Middle frontal gyrus (tissue), 1 donor: ENCODE measurements around the gene RNF128.
"Not testable (repeated sequence)": the region's sequence is repeated elsewhere in the genome, so short reads cannot be mapped to it uniquely, and the experiment has no call there.

Experiments used
- DNase-seq: peaks from one replicate; pipeline ENCODE4 v3.0.0-alpha.2; 2015; ENCODE audit warnings: low spot score; ENCODE audit errors: extremely low spot score

The RNF128 gene

DNA sequence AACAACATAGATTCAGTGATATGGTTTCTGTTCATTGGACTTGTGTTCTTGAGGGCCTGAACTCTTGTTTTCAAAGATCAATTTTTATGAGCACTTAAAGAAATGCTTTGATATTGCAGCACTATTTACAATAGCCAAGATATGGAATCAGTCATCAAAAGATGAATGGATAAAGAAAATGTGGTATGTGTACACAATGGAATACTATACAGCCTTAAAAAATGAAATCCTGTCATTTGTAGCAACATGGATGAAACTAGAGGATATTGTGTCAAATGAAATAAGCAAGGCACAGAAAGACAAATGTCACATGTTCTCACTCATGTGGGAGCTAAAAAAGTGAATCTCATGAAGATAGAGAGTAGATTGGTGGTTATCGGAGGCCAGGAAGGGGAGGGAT lies 21.9 kb downstream of the RNF128 start:
- no peak for DNase-seq

DNA sequence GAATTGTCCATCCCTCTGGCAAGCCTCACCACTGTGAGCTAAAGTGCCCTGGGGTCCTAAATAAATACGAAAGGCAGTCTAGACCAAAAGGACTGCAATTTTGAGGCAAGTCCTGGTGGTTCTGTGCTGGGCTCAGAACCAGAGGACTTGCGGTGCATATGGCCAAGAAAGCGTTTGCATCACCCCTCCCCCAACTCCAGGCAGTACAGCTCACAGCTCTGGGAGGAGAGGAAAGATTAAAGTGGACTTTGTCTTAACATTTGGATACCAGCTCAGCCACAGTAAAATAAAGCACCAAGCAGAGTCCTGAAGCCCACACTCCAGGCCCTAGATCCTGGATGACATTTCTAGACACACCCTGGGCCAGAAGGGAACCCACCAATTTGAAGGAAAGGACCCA lies 24.9 kb downstream of the RNF128 start:
- no peak for DNase-seq

- DNase-seq = no peak
Observed at GRCh38 chrX:106752101-106752678, 25.7 kb downstream of the RNF128 start.

- DNase-seq = not testable (repeated sequence)
Observed at GRCh38 chrX:106769288-106769687, 42.8 kb downstream of the RNF128 start.

- DNase-seq = no peak
Observed at GRCh38 chrX:106774981-106775380, 48.5 kb downstream of the RNF128 start.

DNA sequence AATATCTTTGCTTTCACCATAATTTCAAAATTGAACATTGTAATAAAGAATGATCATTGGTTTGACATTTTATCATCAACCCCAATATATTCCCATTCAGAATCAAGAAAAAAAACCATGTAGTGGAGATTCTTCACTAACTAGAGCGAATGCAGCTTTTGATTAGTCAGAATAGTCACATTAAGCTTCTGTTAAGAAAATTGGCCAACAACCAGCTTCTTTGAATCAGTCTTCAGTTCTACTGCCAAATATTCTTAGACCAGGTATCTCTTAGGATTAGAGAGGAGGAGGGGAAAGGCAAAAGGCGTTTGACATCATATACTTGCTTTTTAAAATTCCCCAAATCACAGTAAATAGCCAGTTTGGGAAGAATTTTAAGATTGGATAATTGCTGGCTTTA lies 53.8 kb downstream of the RNF128 start:
- DNase-seq = no peak

DNA sequence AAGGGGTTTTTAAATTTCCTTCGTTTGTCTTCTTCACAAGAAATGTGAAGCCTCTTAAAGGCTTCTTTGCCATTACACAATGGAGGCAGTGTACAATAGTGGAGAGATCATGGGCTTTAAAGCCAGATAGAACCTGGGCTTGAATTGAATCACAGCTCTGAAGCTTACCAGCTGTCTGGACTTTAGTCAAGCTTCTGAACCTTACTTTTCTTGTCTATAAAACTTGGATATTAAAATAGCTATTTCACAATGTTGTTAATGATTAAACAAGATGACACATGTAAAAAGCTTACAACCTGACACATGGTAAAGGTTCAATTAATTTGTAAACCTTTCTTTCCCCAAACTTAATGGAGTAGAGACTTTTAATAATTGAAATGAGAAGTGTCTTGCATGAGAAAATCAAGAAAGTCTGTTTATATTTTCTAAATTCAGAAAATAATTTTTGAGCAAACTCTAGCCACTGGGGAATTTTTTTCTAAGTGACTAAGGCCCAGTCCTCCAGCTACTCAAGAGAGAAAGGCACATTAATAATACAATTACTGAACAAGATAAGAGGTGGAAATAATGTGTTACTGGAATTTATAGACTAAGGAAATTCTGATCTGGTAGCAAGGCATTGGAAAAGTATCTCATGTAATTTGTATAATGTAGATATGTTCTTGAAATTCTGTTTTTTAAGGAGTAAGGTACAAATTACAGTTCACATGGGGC lies 54.3 kb downstream of the RNF128 start:
- DNase-seq = no peak

DNA sequence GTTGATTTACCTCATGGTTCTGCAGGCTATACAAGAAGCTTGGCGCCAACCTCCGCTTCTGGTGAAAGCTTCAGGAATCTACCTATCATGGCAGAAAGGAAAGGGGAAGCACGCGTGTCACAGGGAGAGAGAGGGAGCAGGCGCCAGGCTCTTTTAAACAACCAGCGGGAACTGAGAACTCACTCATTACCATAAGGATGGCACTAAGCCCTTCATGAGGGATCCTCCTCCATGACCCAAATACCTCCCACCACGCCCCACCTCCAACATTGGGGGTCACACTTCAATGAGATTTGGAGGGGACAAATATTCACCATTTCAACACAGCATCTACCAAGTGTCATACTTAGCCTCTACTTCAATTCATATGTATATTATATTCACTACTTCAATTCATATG lies 57.2 kb downstream of the RNF128 start:
- no peak for DNase-seq

- no peak for DNase-seq
Observed at GRCh38 chrX:106791495-106791894, 65.0 kb downstream of the RNF128 start.

DNA sequence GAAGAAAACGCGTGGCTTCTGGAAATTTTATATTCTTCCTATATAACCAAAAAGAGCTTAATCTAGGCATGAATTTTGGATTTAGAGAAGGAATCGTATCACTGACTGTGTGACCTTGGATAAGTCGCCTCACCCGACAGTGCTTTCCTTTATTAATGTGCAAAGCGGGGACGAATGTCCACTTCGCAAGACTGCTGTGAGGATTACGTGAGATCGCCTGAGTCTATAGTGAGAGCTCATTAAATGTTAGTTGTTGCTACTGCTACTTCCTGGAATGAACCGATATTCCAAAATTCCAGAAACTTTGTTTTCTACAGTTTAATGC lies 75.5 kb downstream of the RNF128 start:
- no peak for DNase-seq

DNA sequence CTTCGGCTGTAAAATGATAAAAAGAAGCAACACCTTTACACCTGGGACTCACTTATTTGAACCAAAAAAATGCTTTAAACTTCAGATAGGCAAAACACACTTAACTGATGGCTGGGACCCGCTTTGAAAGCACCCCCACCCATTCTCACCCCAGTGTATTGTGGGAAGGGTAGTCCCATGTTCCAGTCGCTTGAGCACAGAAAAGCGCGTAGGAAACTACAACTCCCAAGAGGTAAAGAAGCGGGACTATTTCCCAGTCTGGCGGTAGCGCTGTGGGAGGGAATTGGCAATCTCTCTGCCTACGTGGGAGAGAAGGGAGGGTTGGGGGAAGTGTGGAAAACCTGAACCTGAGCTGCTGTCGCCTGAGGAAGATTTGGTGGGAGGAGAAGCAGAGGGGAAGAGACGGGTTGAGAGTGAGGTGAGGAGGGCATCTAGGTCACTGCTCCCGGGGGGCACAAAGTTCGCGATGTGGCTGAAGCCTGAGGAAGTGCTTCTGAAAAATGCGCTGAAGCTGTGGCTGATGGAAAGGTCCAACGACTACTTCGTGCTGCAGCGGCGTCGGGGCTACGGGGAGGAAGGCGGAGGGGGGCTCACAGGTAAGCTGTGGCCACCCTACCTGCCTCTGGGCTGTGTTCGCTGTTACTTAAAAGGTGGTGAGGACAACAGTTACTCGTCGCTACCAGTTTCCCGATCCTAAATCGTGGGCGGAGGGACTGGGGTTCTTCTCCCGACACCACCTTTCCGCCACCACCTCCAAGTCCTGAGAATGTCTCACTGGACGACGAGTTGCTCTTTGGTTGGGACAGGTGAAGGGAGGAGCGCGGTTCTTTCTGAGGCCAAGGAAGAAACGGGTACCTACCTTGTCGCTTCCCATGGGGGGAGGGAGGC lies 76.1 kb downstream of the RNF128 start, which contains the start of gene TBC1D8B:
Gene TBC1D8B (plus strand): TSS at position 286 of the 888 bp plus-strand sequence. CDS start 181 bp downstream, at position 467.
- peak; percentile 45 for DNase-seq

DNA sequence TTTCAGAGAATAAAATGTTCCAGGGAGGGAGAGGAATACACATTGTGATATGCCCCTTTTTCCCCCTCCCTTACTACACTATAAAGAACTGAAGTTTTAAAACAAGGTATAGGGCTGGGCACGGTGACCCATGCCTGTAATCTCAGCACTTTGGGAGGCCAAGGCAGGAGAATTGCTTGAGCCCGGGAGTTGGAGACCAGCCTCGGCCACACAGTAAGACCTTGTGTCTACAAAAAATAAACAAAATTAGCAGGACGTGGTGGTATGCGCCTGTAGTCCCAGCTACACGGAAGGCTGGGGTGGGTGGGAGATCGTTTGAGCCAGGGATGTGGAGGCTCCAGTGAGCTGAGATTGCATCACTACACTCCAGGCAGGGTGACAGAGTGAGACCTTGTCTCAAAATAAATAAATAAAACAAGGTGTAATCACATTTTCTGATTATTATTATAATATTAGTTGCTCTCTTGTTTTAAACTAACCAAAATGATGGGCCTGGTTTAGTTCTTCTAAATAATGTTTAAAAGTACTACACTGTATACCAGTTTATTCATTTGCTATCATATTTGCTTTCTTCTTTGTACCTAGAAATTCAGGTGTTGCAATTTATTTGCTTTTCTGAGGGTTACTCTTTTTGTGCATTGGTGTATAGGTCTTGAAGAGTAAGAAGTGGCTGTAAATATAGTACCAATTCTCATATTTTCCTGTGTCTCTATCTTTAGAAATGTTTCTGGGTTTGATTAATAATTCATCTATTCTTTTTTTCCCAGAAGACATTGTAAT lies 84.8 kb downstream of the RNF128 start:
- no peak for DNase-seq

- DNase-seq = not testable (repeated sequence)
Observed at GRCh38 chrX:106812930-106813329, 86.4 kb downstream of the RNF128 start.

GRCh38 chrX:106814093-106814492 lies 87.6 kb downstream of the RNF128 start:
- not testable (repeated sequence) for DNase-seq
